HG02571 (cell line): ENCODE results near the gene CDX1.

ENCODE experiments used
- ATAC-seq: cut with Tn5 transposase; IDR thresholded peaks from one replicate; pipeline ENCODE4 v1.9.1; 2021; ENCODE audit warnings: mild to moderate bottlenecking, moderate library complexity; ENCODE audit not compliant: unreplicated experiment

Gene CDX1

GRCh38 chr5:150181027-150181426, 14.4 kb downstream of the CDX1 start:
- no peak for ATAC-seq

DNA sequence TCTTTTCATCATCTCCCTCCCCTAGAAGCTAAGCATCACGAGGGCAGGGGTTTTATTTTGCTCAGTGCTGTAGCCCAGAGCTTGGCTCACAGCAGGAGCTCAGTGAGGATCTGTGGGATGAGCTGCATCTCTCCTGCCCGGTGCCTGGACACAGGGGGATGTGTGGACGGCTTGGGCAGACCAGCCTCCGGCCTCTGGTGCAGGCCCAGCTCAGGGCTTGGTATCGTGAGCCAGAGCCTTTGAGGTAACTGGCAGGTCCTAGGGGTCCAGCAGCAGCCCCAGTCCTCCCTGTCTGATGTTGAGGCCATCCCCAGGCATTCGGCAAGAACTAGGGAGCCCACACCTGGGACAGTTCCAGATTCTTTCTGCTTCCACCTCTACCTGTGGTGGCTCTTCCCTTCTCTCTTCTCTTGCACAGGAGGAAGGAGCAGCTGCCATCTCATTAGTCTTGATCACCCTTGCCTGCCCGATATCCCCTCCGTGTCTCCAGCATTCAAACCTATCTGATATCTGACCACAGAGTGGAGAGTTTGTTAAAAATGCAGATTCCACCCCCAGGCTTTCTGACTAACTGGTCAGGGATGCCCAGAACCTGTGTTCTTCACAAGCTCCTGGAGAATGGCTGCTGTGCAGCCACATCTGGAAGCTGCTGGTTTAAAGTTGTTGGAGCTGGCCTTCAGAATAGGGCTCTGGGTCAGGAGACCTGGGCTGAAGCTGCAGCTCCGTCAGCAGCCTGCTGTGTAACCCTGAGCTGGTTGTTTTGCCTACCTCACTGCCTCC, 15.4 kb downstream of the CDX1 start:
- no peak for ATAC-seq

GRCh38 chr5:150182774-150183173, 16.2 kb downstream of the CDX1 start:
- no peak for ATAC-seq

DNA sequence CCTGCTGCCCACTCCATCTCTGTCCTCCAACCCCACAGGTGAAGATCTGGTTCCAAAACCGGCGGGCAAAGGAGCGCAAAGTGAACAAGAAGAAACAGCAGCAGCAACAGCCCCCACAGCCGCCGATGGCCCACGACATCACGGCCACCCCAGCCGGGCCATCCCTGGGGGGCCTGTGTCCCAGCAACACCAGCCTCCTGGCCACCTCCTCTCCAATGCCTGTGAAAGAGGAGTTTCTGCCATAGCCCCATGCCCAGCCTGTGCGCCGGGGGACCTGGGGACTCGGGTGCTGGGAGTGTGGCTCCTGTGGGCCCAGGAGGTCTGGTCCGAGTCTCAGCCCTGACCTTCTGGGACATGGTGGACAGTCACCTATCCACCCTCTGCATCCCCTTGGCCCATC, 16.9 kb downstream of the CDX1 start:
- ATAC-seq = no peak

GRCh38 chr5:150184006-150184405, 17.4 kb downstream of the CDX1 start:
- ATAC-seq = no peak

DNA sequence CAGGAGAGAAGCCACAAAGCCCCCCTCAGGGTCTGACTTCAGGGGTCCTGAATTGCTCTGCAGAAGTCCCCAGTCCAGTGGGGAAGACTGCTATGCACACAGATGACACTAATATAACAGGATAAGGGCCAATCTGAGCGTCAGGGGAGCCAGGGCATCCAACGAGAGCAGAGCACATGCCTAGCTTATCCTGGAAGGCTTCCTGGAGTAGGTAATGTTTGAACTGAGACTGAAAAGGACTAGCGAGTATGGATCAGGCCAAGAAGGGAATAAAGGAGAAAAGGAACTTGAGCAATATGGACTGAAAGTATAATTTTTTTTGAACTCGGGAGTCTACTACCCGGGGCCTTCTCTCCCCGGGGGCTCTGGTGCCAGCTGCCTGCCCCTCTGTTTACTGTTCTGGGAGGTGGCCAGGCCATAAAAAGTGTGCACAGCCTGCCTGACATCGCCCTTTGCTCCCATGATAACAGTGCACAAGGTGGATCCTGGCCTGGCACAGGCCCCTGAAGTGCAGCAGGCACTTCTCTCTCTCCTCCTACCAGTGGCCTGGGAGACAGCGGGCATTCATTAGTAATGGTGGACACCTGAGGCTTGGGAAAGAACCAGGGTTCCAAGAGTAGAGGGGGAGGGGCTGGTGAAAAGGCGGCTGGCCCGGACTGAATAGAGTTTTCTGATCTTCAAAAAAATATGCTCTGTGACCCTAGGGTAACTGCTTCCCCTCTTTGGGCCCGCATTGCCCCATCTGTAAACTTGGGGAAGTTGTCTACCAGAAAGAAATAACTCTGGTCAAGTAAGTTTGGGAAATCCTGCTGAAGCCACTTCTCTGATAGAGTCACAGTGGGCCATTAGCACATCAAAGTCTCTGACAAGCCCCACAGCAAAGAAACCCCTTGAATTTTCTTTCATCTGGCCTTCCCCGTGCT, 18.7 kb downstream of the CDX1 start:
- no peak for ATAC-seq

DNA sequence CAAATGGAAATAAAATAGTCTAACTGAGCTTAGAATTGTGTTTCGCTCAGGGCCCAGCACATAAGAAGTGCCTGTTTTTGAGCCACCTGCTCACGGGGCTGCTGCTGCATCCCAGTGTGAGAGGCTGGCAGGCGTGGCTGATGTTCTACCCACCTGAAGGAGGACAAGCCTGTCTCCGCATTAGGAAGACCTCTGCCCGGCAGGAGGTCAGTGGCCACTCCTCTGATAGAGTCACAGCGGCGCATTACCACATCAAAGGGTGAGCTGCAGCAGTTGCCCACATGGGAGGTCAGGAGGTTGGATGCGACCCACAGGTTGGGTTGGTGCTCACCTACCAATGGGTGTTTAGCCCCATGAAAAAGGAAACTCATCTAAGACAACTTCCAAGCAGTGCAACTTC, 19.6 kb downstream of the CDX1 start:
- no peak for ATAC-seq

DNA sequence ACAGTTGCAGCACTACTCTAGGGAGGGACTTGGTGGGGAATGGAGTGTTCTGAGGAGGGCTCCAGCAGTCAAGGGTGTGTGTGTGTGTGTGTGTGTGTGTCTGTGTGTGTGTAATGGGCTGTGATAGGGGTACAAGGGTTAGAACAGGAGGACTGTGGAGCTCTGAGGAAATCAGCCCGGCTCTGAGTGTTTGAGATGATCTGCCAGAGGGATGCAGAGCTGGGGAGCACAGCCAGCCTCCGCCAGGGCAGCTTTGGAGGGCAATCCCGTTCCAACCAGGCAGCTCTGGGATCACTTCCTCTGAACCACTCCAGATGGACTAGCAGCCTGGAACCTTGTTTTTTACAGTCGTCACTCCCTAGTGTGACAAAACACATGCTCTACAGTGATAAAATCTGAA, 20.3 kb downstream of the CDX1 start:
- no peak for ATAC-seq

- ATAC-seq = no peak
Observed at GRCh38 chr5:150188146-150188842, 21.7 kb downstream of the CDX1 start.

DNA sequence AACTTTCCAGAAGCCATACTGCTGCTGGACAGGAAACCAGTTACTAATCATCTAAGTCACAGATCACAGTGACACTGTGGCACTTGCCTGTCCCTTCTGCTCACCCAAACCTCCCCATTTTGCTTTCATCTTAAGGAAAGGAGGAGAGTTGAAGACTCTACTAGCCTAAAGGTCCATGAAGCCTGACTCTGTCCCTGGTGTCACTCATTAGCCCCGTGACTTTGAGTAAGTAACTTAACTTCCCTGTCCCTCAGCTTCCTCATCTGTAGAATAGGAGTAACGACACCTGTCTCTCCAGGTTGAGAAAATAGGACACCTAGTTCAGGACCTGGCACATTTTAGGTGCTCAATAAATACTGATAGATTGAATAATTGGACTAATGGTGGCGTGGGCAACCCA, 22.7 kb downstream of the CDX1 start:
- ATAC-seq = no peak

DNA sequence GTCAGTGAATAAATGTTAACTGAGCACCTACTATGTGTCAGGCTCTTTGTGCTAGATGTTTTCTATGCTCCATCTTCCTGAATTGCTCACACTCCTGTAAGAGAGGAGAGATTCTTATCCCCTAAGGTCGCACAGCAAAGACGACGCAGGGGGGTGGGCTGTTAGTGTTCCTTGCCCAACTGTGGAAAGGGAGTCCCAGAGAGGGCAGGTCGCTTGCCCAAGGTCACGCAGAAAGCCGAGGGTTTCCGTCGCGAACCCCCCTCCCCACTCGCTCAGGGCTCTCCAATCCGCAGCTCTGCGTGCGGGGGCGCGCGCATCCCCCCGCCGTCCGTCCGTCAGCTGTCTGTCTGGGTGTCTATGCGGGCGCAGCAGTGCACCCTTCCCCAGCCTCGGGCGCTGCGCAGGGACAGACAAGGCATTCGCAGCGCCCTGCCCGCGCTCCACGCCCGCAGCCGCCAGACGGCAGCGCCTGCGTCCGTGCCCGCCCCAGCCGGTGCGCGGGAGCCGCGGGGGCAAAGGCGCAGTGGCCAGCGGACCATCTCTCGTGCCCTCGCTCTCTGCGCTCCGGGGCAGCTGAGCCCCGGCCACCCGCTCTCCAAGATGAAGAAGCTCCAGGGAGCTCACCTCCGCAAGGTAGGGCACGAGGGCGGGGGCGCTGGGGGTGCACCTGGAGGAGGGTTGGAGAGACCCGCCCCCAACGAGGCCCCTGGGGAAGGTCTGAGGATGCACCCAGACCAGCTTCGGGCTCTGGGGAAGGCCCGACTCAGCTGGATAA, 23.3 kb downstream of the CDX1 start, which contains the start of gene SLC6A7:
Gene SLC6A7, plus strand, starts transcription at position 335 of the 775 bp plus-strand sequence. Its CDS starts 266 bp downstream, at position 601.
- no peak for ATAC-seq

- no peak for ATAC-seq
Observed at GRCh38 chr5:150190503-150190979, 24.0 kb downstream of the CDX1 start.

DNA sequence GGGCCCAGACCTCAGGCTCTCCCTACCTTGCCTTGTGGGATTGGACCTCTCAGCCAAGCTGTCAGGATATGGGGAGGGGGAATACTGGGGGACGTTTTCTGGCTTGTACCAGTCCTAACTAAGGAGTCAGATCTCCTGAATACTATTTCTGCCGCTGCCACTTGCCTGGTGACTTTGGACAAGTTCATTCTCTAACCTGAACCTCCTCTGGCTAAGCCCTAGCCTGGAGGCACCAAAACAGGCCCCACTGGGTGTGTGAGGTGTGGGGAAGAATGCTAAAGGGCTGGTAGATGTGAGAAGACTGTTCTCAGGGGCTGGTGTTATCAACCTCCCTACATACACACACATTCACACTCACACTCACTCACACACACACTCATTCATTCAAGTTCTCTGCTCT, 24.4 kb downstream of the CDX1 start:
- ATAC-seq = no peak

GRCh38 chr5:150192462-150192861, 25.9 kb downstream of the CDX1 start:
- ATAC-seq = no peak

- ATAC-seq = no peak
Observed at GRCh38 chr5:150195736-150196485, 29.3 kb downstream of the CDX1 start.

- ATAC-seq = no peak
Observed at GRCh38 chr5:150196514-150196913, 29.9 kb downstream of the CDX1 start.

DNA sequence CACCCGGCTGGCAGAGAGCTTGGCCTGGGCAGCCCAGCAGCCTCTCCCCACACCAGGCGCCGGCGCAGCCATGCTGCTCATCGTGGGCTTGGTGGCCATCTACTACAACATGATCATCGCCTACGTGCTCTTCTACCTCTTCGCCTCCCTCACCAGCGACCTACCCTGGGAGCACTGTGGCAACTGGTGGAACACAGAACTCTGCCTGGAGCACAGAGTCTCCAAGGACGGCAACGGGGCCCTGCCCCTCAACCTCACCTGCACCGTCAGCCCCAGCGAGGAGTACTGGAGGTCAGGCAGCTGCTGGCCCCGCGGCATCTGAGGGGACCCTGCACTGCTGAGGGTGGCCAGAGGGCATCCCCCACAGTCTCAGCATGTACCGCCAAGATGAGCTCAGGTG, 30.4 kb downstream of the CDX1 start:
- no peak for ATAC-seq

DNA sequence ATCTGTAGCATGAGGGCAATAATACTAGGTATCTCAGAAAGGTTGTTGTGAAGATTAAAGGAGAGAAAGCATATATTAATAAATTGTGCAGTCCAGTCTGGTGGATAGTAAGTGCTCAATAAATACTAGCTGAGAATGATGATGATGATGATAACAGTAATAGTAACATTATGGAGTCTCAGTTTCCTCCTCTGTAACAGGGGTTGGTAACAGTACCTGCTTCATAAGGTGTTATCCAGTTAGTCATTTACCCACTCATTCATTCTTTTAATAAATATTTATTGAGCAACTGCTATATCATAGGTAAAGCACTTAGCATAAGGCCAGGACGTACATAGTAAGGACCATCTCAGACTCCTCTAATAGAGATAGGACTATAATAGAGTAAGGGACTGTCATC, 30.9 kb downstream of the CDX1 start:
- ATAC-seq = no peak

DNA sequence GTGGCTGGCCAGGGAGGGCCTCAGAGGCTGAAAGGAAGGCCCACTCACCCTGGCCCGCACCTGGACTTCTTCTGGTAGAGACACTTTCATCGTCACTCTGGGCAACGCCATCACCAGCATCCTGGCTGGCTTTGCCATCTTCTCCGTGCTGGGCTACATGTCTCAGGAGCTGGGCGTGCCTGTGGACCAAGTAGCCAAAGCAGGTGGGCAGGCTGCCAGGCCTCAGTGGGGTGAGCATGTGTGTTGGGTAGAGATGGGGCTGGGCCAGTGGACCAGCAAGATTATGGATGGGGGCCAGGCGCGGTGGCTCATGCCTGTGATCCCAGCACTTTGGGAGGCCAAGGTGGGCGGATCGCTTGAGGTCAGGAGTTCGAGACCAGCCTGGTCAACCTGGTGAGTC, 35.9 kb downstream of the CDX1 start:
- ATAC-seq = no peak
